GM06990 (cell line): Measurements from ENCODE around the gene TTLL10.

Source experiments
- DNase-seq: peaks from one replicate; pipeline ENCODE4 v3.0.0-alpha.2; 2011; ENCODE audit not compliant: insufficient read length; ENCODE audit errors: extremely low read depth
- H3K27me3 ChIP-seq: replicated peaks from 2 replicates; pipeline ENCODE4 v1.6.0; 2011; ENCODE audit warnings: low read length; ENCODE audit not compliant: control insufficient read depth, insufficient read depth
- H3K36me3 ChIP-seq: 2 replicates; pipeline ENCODE4 v1.5.1; 2011; ENCODE audit warnings: low read length; ENCODE audit not compliant: control insufficient read depth, insufficient read depth
- H3K4me3 ChIP-seq: replicated peaks from 2 replicates; pipeline ENCODE4 v1.5.1; 2011; ENCODE audit warnings: low read depth, mild to moderate bottlenecking, control low read depth, low read length
- TF ChIP-seq, protein P1 (sequence below): IDR thresholded peaks from 2 replicates; pipeline ENCODE4 v1.5.1; 2011; ENCODE audit warnings: low read length, control low read depth, mild to moderate bottlenecking, inconsistent platforms; ENCODE audit not compliant: insufficient read depth, poor library complexity, severe bottlenecking

TTLL10 gene

DNA sequence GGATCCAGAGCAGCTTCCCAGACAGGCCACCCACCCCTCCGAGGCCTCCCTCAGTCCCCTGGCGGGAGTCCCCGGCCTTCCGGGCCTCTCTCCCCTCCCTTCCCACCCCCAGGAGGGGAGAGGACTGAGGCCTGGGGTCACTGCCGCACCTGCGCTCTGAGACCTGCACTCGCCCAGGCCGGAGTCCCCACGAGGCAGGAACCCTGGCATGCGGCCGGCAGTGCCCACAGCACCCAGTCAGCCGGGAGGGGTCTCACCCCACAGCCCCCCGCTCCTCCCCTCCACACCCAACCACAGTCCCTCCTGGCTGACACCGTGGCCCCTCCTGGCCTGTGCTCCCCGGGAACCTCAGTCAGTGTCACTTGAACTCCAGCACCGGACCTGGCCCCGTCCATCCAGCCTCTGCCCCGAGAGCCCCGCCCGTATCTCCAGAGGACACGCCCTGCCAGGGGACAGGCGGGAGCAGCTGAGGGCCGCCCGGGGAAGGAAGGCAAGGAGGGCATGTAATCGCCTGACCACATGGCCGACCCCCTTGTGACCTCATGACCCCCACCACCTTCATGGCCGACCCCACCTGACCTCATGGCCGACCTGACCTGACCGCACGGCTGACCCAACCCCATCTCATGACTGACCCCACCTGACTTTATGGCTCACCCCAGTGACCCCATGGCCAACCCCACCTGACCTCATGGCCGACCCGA is 28.7 kb upstream of the TTLL10 start:
- no peak overlapping the region for H3K4me3 ChIP-seq
- DNase-seq = no peak
- TF ChIP-seq, protein P1, sequence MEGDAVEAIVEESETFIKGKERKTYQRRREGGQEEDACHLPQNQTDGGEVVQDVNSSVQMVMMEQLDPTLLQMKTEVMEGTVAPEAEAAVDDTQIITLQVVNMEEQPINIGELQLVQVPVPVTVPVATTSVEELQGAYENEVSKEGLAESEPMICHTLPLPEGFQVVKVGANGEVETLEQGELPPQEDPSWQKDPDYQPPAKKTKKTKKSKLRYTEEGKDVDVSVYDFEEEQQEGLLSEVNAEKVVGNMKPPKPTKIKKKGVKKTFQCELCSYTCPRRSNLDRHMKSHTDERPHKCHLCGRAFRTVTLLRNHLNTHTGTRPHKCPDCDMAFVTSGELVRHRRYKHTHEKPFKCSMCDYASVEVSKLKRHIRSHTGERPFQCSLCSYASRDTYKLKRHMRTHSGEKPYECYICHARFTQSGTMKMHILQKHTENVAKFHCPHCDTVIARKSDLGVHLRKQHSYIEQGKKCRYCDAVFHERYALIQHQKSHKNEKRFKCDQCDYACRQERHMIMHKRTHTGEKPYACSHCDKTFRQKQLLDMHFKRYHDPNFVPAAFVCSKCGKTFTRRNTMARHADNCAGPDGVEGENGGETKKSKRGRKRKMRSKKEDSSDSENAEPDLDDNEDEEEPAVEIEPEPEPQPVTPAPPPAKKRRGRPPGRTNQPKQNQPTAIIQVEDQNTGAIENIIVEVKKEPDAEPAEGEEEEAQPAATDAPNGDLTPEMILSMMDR = no peak
- no peaks in the 10 kb centered on the region for H3K27me3 ChIP-seq
- H3K36me3 ChIP-seq = no peaks in the 10 kb centered on the region

DNA sequence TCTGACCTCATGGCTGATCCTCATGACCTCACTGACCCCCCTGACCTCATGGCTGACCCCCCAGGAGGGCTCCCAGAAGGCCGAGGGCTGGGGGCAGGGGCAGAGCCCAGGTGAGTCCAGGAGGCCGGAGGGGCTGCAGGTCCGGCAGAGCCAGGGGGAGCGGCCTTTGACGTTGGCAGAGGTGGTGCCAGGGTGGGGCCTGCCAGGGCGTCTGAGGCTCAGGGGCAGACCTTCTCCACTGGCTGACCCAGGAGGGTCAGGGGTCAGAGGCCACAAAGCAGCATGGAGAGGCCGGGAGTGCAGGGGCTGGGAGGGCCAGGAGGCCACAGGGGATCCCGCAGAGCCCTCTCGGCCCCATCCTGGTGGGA is 28.1 kb upstream of the TTLL10 start:
- Histone ChIP-seq H3K4me3 (no peak overlapping the region), H3K36me3 (no peaks in the 10 kb centered on the region), H3K27me3 (no peaks in the 10 kb centered on the region)
- DNase-seq = no peak
- TF ChIP-seq, protein P1 = no peak

- DNase-seq = no peak
- Histone ChIP-seq H3K4me3 (no peak overlapping the region), H3K36me3 (no peaks in the 10 kb centered on the region), H3K27me3 (no peaks in the 10 kb centered on the region)
- TF ChIP-seq, protein P1 = no peak
Measured at GRCh38 chr1:1146026-1146425, 27.7 kb upstream of the TTLL10 start.

DNA sequence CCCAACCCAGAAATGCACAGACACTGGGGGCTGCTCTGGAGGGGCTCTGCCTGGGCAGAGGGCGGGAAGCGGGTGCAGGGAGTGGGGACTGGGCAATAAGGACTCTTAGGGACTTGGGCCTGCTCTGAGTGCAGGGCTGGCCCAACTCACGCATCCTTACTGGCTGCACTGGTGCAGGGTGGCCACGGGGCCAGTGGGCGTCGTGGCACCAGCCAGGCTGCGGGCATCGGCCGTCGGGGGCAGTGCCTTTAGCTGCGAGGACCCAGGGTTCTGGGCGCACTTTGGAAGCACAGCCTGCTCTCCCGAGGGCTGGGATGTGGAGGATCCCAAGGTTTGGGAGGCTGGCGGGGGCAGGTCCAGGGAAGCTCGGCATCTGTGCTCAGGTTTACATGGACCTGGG is 27.1 kb upstream of the TTLL10 start:
- no peaks in the 10 kb centered on the region for H3K36me3 ChIP-seq
- TF ChIP-seq, protein P1 = no peak
- no peak overlapping the region for H3K4me3 ChIP-seq
- H3K27me3 ChIP-seq = no peaks in the 10 kb centered on the region
- no peak for DNase-seq

- H3K4me3 ChIP-seq = no peak overlapping the region
- DNase-seq = no peak
- H3K27me3 ChIP-seq = no peaks in the 10 kb centered on the region
- H3K36me3 ChIP-seq = no peaks in the 10 kb centered on the region
- TF ChIP-seq, protein P1 = no peak
Measured at GRCh38 chr1:1148061-1148460, 25.6 kb upstream of the TTLL10 start.

DNA sequence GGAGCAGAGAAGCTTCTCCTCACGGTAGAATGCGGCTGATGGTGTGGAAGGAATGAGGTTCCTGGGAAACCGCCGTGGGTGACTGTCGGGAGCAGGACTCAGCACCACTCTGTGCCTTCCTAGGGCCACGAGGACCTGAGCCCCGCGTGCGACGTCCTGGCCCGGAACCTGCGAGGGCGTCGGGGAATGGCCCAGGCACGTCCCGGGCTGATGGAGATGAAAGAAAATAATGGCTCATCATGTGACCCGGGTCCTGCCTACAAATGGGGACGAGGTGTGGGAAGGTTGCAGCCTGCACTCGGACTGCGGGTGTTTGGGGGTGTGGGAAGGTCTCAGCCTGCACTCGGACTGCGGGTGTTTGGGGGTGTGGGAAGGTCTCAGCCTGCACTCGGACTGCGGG is 25.1 kb upstream of the TTLL10 start:
- DNase-seq = no peak
- H3K27me3 ChIP-seq = no peaks in the 10 kb centered on the region
- TF ChIP-seq, protein P1 = no peak
- no peak overlapping the region for H3K4me3 ChIP-seq
- no peaks in the 10 kb centered on the region for H3K36me3 ChIP-seq
